GM21825 (cell line): Measurements from ENCODE around the gene ZNF81.
"Not testable (repeated sequence)": the region's sequence is repeated elsewhere in the genome, so short reads cannot be mapped to it uniquely, and the experiment has no call there.

ENCODE experiments used
- ATAC-seq: cut with Tn5 transposase; IDR thresholded peaks from one replicate; pipeline ENCODE4 v1.9.1; 2021; ENCODE audit warnings: mild to moderate bottlenecking, moderate library complexity; ENCODE audit not compliant: unreplicated experiment

Gene ZNF81

GRCh38 chrX:47836164-47837072 is at the start of gene ZNF81:
ZNF81 (plus strand) TSS chrX:47836902; CDS start chrX:47846268, 9,366 bp downstream.
- peak; percentile 90 for ATAC-seq

DNA sequence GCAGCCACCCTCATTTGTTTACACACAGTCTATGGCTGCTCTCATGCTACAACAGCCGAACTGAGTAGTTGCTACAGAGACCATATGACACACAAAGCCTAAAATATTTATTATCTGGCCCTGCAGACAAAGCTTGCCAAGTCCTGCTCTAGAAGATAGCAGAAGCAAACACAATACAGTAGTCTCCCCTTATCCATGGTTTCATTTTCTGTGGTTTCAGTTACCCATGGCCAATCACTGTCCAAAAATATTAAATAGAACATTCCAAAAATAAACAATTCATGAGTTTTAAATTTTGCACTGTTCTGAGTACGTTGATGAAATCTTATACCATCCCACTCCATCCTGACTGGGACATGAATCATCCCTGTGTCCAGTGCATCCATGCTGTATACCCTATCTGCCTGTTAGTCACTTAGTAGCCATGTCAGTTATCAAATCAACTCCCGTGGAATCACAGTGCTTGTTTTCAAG is 40.2 kb upstream of the ZNF81 start:
- no peak for ATAC-seq

DNA sequence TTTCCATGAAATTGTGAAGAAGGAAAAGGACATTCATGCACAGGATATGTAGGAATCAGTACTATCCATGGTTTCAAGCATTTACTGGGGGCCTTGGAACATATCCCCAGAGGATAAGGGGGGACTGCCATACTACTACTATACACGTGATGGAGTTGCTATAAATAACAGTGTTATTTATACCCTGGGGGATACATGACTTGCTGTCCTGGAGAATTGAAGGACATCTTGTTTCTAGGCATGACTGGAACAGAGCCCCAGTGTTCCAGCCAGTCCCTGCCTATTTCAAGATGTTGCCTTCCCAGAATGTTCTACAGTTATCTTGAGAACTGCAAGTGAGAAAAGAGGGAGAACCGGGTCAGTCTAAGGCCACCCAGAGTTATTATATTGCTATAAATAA is 39.6 kb upstream of the ZNF81 start:
- ATAC-seq = no peak

DNA sequence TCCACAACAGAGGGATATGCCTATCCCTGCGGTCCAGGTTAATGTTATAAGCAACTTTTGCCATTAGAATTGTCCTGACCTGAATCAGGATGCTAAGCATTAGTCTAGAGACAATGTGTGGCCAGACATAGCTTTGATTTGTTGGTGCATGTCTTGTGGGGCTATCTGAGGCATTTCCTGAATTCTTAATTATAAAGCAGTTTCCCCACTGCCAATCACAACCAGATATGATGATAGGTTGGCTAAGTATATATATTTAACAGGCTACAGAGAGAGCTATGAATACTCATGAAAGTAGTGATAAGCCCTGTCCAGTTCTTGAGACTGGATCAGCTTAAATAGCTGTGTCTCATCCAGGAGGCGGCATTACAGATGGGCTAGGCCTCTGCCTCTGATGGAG is 37.8 kb upstream of the ZNF81 start:
- ATAC-seq = no peak

GRCh38 chrX:47802589-47802988 is 34.1 kb upstream of the ZNF81 start:
- ATAC-seq = no peak

DNA sequence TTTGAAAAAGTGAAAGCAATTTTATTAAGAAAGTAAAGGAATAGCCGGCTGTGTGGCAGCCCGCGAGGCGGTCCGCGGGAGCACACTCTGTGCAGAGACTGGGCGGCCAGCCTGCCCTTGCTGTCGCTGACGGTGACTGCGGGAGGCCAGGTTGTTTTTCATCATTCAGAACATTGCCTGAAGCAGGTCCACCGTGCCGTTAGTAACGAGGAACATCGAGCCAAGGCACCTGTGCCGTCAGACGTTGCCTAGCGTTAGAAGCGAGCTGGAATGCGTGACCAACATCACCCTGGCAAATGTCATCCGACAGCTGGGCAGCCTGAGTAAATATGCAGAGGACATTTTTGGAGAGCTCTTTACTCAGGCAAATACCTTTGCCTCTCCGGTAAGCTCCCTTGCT is 33.6 kb upstream of the ZNF81 start:
- ATAC-seq = not testable (repeated sequence)

GRCh38 chrX:47804315-47804714 is 32.4 kb upstream of the ZNF81 start:
- ATAC-seq = no peak

DNA sequence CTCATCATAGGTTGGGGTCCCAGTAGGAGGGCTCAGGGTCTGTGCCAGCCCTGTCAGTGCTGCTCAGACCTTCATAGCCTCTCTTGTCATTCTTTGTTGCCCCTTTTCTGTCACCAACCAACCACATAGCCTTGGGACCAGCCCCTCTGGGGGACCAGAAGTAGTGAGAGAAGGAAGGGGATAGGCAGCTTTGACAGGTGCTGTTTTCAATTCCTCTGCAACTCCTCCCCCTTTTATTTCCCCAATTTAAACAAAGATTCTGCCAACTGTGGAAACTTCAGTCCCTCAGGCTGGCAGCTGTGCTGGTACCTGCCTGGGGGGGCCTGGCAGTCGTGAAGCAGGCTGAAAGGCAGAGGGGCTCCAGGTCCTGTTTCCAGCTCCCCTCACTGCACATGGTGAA is 30.9 kb upstream of the ZNF81 start:
- ATAC-seq = not testable (repeated sequence)

DNA sequence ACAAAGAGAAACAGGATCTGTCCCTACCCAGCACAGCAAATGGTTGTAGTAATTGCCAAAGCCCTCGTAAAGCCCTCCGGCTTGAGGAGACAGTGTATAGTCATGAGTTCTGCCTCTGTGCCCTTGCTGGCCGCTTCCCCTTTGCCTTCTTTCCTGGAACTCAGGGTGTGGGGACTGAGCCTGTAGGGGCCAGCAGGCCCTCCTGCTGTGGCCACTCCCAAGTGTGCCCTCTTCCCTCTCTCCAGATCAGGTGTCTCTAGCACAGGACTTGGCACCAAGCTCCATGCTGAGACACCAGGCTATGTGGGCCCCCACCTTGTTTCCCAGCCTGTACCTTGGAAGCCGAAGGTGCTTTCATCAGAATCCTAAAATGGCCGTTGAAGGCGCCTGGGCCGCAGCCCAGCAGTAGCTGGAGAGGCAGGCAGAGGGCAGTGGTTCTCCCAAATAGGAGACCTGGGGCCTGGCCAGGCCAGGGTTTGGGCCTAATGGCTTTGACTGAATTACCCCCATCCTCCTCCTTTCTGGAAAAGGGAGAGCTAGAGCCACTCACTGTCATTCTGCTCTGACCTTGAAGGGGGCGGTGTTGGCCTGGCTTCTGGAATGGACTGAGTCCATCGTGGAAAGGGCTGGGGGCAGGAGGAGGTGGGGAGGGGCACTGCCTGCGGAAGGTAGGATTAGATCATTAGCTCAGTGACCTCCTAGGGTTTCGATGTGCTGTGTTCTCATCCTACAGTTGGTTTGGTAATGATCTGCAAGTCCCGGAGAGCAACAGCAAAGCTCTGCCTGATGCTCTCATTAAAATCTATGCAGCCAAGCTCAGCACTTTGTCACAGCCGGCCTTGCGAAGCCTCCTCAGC is 30.1 kb upstream of the ZNF81 start:
- ATAC-seq = not testable (repeated sequence)

GRCh38 chrX:47807272-47807538 is 29.5 kb upstream of the ZNF81 start:
- ATAC-seq = not testable (repeated sequence)

GRCh38 chrX:47807548-47807947 is 29.2 kb upstream of the ZNF81 start:
- ATAC-seq = no peak

- no peak for ATAC-seq
Observed at GRCh38 chrX:47808904-47809788, 27.6 kb upstream of the ZNF81 start.

DNA sequence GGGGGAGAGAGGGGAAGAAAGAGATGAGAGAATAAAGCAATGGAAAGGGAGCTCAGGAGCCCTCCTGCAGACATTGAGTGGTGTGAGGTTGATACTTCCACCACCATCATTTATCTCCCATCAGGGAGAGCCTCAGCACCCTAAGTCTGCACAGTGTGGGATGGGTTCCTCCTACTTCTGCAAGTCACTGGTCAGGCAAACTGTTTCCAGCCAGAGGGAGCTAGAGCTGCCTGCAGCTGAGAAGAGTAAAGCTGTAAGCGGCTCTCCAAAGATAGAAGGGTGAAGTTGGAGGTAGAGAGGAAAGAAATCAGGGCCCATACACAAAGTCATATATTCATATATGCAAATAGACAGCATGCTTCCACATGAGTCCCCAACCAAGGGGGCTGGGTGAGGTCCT is 21.9 kb upstream of the ZNF81 start:
- no peak for ATAC-seq

- no peak for ATAC-seq
Observed at GRCh38 chrX:47815901-47816845, 20.5 kb upstream of the ZNF81 start.

- ATAC-seq = no peak
Observed at GRCh38 chrX:47817421-47817820, 19.3 kb upstream of the ZNF81 start.

- no peak for ATAC-seq
Observed at GRCh38 chrX:47817897-47818296, 18.8 kb upstream of the ZNF81 start.

- ATAC-seq = no peak
Observed at GRCh38 chrX:47828984-47829383, 7.7 kb upstream of the ZNF81 start.

DNA sequence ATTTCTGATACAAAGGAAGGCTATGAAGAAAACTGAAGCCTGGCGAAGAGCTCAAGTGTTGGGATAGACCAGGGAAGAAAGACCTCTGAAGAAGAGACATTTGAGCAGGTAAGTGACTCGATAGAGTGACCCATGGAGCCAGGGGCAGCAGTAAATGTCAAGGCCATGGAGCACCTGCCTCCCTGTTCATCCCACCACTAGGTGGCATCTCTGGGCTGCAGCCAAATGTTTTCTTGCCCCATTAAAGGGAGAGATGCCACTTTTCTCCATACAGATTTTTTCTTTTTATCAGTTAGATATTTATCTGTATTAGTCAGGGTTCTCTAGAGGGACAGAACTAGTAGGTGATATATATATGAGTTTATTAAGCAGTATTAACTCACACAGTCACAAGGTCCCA is 4.9 kb upstream of the ZNF81 start:
- no peak for ATAC-seq

GRCh38 chrX:47838361-47838760 is 1.7 kb downstream of the ZNF81 start:
- no peak for ATAC-seq

GRCh38 chrX:47840111-47840510 is 3.4 kb downstream of the ZNF81 start:
- no peak for ATAC-seq
